K562 (cell line): ENCODE measurements around the gene MYO1D. TPM values are rescaled to one million over a fixed set of nuclear protein-coding genes. Genes with fewer than 3 reads are reported as not detected.

Experiments used
- DDX20 ChIP-seq: fragments of 450-650 bp; IDR thresholded peaks from 2 replicates; pipeline ENCODE4 v1.6.1; 2016; ENCODE audit warnings: missing genetic modification characterization, low read depth, mild to moderate bottlenecking, missing compliant biosample characterization, moderate library complexity
- E2F6 ChIP-seq, 2 experiments: IDR thresholded peaks; 2 replicates each; pipeline ENCODE4 v1.6.1; 2011; ENCODE audit warnings: borderline replicate concordance in 1 of 2, control low read depth in 1 of 2, low read depth in 1 of 2, low read length in 1 of 2, mild to moderate bottlenecking in 1 of 2, mixed read lengths in 1 of 2, moderate library complexity in 1 of 2; ENCODE audit not compliant: insufficient read depth in 1 of 2, insufficient read length in 1 of 2, poor library complexity in 1 of 2, severe bottlenecking in 1 of 2; ENCODE audit errors: extremely low read depth in 1 of 2
- KLF16 ChIP-seq: IDR thresholded peaks from 2 replicates; pipeline ENCODE4 v1.6.1; 2016; ENCODE audit warnings: antibody characterized with exemption
- MEF2A ChIP-seq: IDR thresholded peaks from 2 replicates; pipeline ENCODE4 v1.6.1; 2011; ENCODE audit warnings: low read depth, mild to moderate bottlenecking, low read length, moderate library complexity; ENCODE audit not compliant: control insufficient read depth
- POLR2G ChIP-seq: fragments of 200-400 bp; formaldehyde crosslinking; IDR thresholded peaks from 2 replicates; pipeline ENCODE4 v1.6.1; 2017; ENCODE audit warnings: low read depth, mild to moderate bottlenecking, antibody characterized with exemption, low read length, moderate library complexity
- SMARCA4 ChIP-seq: fragments of 450-650 bp; IDR thresholded peaks from 2 replicates; pipeline ENCODE4 v1.6.1; 2016
- SOX6 ChIP-seq: fragments of 450-650 bp; IDR thresholded peaks from 2 replicates; pipeline ENCODE4 v1.6.1; 2014; ENCODE audit warnings: mild to moderate bottlenecking
- SRSF9 ChIP-seq: fragments of 200-400 bp; formaldehyde crosslinking; IDR thresholded peaks from 2 replicates; pipeline ENCODE4 v1.6.1; 2017; ENCODE audit warnings: low read depth, low read length, borderline replicate concordance
- STAG1 ChIP-seq: sonication (generic); formaldehyde crosslinking; IDR thresholded peaks from 2 replicates; pipeline ENCODE4 v1.5.0; 2020; ENCODE audit warnings: missing genetic modification reagents, borderline replicate concordance
- ZBTB9 ChIP-seq: fragments of 450-650 bp; formaldehyde crosslinking; IDR thresholded peaks from 2 replicates; pipeline ENCODE4 v1.4.0; 2020; ENCODE audit warnings: mild to moderate bottlenecking, moderate library complexity
- ZNF324 ChIP-seq: fragments of 250-450 bp; sonication (Bioruptor Pico); IDR thresholded peaks from 2 replicates; pipeline ENCODE4 v1.4.0; 2020; ENCODE audit warnings: mild to moderate bottlenecking
- ZNF77 ChIP-seq: fragments of 250-450 bp; sonication (Bioruptor Pico); IDR thresholded peaks from 2 replicates; pipeline ENCODE4 v1.5.0; 2020
- ZSCAN32 ChIP-seq: fragments of 450-650 bp; formaldehyde crosslinking; IDR thresholded peaks from 2 replicates; pipeline ENCODE4 v1.4.0; 2020; ENCODE audit warnings: mild to moderate bottlenecking, moderate library complexity
- polyA plus RNA-seq, 8 experiments: library from polyadenylated mRNA; depleted of rRNA in 4 of 8; stranded (reverse) in 5 of 8; unstranded in 3 of 8; fragments of >200 nt; fragmentation: Nextera tagmentation in 2 of 8; fragmentation: Illumina TruSeq in 1 of 8; extraction: Ambion mirVana in 2 of 8; extraction: Trizol in 1 of 8; gene quantifications; 2 replicates each; pipeline versions ENCODE4 v1.2.1 to v1.2.3, GENCODE V29; 2011 to 2014; ENCODE audit warnings: inconsistent platforms in 1 of 8, missing spikeins in 1 of 8
- total RNA-seq, 7 experiments: library from RNA; depleted of rRNA in 6 of 7; stranded (reverse); fragments of >200 nt in 6 of 7; fragmentation: Illumina TruSeq in 2 of 7; extraction: Trizol in 2 of 7; gene quantifications; 2 replicates each; pipeline versions ENCODE4 v1.2.1 to v1.2.3, GENCODE V29; 2011 to 2021; ENCODE audit warnings: low replicate concordance in 1 of 7
- TF ChIP-seq, protein P1 (sequence below): fragments of 250-450 bp; sonication (Bioruptor Pico); IDR thresholded peaks from 2 replicates; pipeline ENCODE4 v1.5.0; 2022; ENCODE audit warnings: mild to moderate bottlenecking
- TF ChIP-seq, protein P2 (sequence below): fragments of 250-450 bp; sonication (Bioruptor Pico); IDR thresholded peaks from 2 replicates; pipeline ENCODE4 v1.5.0; 2021; ENCODE audit warnings: mild to moderate bottlenecking, borderline replicate concordance
- TF ChIP-seq, protein P3 (sequence below): IDR thresholded peaks from 2 replicates; pipeline ENCODE4 v1.6.1; 2011; ENCODE audit warnings: borderline replicate concordance, low read depth, mild to moderate bottlenecking, moderate library complexity, low read length; ENCODE audit not compliant: insufficient read depth, poor library complexity, severe bottlenecking

Gene MYO1D
- total and polyA plus RNA-seq, 9 of the 15 experiments (the other 6 are each of a cell fraction or from before 2014, with no cell fraction given) = 2.1 to 71.2 (median 45.4) TPM

GRCh38 chr17:32444301-32445073, 432.4 kb downstream of the MYO1D start, which contains the start of gene PSMD11 (continued):
- peak; percentile 95 for TF ChIP-seq POLR2G
- no peak for TF ChIP-seq STAG1
- peak; percentile 12 to 63 for TF ChIP-seq E2F6 (IDR thresholded peaks at IDR 0.05; ENCODE audit: borderline replicate concordance in 1 of 2, extremely low read depth in 1 of 2, insufficient read depth in 1 of 2, insufficient read length in 1 of 2, low read depth in 1 of 2, low read length in 1 of 2, poor library complexity in 1 of 2, severe bottlenecking in 1 of 2)
- TF ChIP-seq, protein P1, sequence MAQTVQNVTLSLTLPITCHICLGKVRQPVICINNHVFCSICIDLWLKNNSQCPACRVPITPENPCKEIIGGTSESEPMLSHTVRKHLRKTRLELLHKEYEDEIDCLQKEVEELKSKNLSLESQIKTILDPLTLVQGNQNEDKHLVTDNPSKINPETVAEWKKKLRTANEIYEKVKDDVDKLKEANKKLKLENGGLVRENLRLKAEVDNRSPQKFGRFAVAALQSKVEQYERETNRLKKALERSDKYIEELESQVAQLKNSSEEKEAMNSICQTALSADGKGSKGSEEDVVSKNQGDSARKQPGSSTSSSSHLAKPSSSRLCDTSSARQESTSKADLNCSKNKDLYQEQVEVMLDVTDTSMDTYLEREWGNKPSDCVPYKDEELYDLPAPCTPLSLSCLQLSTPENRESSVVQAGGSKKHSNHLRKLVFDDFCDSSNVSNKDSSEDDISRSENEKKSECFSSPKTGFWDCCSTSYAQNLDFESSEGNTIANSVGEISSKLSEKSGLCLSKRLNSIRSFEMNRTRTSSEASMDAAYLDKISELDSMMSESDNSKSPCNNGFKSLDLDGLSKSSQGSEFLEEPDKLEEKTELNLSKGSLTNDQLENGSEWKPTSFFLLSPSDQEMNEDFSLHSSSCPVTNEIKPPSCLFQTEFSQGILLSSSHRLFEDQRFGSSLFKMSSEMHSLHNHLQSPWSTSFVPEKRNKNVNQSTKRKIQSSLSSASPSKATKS (CRISPR knock-in tag) = no peak
- TF ChIP-seq ZNF324 (CRISPR knock-in tag) = no peak
- TF ChIP-seq, protein P2, sequence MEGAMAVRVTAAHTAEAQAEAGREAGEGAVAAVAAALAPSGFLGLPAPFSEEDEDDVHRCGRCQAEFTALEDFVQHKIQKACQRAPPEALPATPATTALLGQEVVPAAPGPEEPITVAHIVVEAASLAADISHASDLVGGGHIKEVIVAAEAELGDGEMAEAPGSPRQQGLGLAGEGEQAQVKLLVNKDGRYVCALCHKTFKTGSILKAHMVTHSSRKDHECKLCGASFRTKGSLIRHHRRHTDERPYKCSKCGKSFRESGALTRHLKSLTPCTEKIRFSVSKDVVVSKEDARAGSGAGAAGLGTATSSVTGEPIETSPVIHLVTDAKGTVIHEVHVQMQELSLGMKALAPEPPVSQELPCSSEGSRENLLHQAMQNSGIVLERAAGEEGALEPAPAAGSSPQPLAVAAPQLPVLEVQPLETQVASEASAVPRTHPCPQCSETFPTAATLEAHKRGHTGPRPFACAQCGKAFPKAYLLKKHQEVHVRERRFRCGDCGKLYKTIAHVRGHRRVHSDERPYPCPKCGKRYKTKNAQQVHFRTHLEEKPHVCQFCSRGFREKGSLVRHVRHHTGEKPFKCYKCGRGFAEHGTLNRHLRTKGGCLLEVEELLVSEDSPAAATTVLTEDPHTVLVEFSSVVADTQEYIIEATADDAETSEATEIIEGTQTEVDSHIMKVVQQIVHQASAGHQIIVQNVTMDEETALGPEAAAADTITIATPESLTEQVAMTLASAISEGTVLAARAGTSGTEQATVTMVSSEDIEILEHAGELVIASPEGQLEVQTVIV (CRISPR knock-in tag) = no peak
- no peak for TF ChIP-seq SRSF9
- TF ChIP-seq KLF16 = 0 out of 2 replicates have a peak, but pooled peaks have one; percentile 40
- TF ChIP-seq, protein P3, sequence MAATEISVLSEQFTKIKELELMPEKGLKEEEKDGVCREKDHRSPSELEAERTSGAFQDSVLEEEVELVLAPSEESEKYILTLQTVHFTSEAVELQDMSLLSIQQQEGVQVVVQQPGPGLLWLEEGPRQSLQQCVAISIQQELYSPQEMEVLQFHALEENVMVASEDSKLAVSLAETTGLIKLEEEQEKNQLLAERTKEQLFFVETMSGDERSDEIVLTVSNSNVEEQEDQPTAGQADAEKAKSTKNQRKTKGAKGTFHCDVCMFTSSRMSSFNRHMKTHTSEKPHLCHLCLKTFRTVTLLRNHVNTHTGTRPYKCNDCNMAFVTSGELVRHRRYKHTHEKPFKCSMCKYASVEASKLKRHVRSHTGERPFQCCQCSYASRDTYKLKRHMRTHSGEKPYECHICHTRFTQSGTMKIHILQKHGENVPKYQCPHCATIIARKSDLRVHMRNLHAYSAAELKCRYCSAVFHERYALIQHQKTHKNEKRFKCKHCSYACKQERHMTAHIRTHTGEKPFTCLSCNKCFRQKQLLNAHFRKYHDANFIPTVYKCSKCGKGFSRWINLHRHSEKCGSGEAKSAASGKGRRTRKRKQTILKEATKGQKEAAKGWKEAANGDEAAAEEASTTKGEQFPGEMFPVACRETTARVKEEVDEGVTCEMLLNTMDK = peak; percentile 56
- TF ChIP-seq SMARCA4 = no peak
- peak; percentile 51; the same call in 1 of the 2 replicates for TF ChIP-seq SOX6
- no peak for TF ChIP-seq MEF2A
- no peak for TF ChIP-seq DDX20 (tag)
- no peak for TF ChIP-seq ZNF77
- TF ChIP-seq ZBTB9 (CRISPR knock-in tag) = no peak
- TF ChIP-seq ZSCAN32 (CRISPR knock-in tag) = no peak
